A549 (cell line): ENCODE data around the gene ZBTB25. TPM values are rescaled to one million over a fixed set of nuclear protein-coding genes. Genes with fewer than 3 reads are reported as not detected.

ENCODE experiments used
- ATAC-seq, 2 experiments: fragments of 200-7000 bp in 1 of 2; fragments of >200 bp in 1 of 2; cut with Nextera tagmentation in 1 of 2; cut with Tn5 transposase in 1 of 2; 3 replicates each; pipeline versions ENCODE4 v1.8.0 to v1.9.1; 2018 to 2020; ENCODE audit warnings: mild to moderate bottlenecking in 1 of 2, moderate library complexity in 1 of 2
- CTCF ChIA-PET: fragments of 300-600 bp; sonication (Branson Sonifier 250); formaldehyde crosslinking; extraction: SDS; loops from one replicate; lab custom pipeline; 2021; ENCODE audit warnings: antibody characterized with exemption, inconsistent platforms; lab: Yijun Ruan, JAX
- POLR2A ChIA-PET: fragments of 350-600 bp; formaldehyde crosslinking; extraction: SDS; loops from one replicate; lab custom pipeline; 2021; ENCODE audit warnings: antibody characterized with exemption, inconsistent platforms; lab: Yijun Ruan, JAX
- DNase-seq, 2 experiments: peaks; one replicate each; pipeline versions ENCODE4 v3.0.0 to v3.0.0-alpha.2; 2011 to 2016; ENCODE audit warnings: low read depth in 1 of 2, low spot score in 1 of 2
- FAIRE-seq: peaks from 2 replicates; lab custom pipeline; 2011; peaks lifted over from hg19 to GRCh38; lab: Jason Lieb, UNC
- H3K27ac ChIP-seq, 2 experiments: fragments of >200 bp; sonication (Bioruptor Twin); formaldehyde crosslinking; 3 replicates each; pipeline ENCODE4 v1.5.1; 2016 to 2017
- H3K4me1 ChIP-seq: fragments of >200 bp; sonication (Bioruptor Twin); formaldehyde crosslinking; 3 replicates; pipeline ENCODE4 v1.6.1; 2016
- H3K4me2 ChIP-seq: fragments of >200 bp; sonication (Bioruptor Twin); formaldehyde crosslinking; 3 replicates; pipeline ENCODE4 v1.6.1; 2016
- H3K4me3 ChIP-seq: fragments of >200 bp; sonication (Bioruptor Twin); formaldehyde crosslinking; 3 replicates; pipeline ENCODE4 v1.5.1; 2016
- H3K9me3 ChIP-seq: fragments of >200 bp; sonication (Bioruptor Twin); formaldehyde crosslinking; 3 replicates; pipeline ENCODE4 v1.6.1; 2016
- CBX2 ChIP-seq: fragments of 200-600 bp; sonication (generic); IDR thresholded peaks from 2 replicates; pipeline ENCODE4 v1.6.1; 2016; ENCODE audit warnings: low read depth, mild to moderate bottlenecking, borderline replicate concordance
- CEBPB ChIP-seq, 2 experiments: fragments of >200 bp in 1 of 2; sonication (Bioruptor Twin) in 1 of 2; formaldehyde crosslinking in 1 of 2; IDR thresholded peaks; 2 replicates each; pipeline ENCODE4 v1.6.1; 2012 to 2016
- CHD2 ChIP-seq: fragments of 150-350 bp; IDR thresholded peaks from 2 replicates; pipeline ENCODE4 v1.6.1; 2014; ENCODE audit warnings: low read length; ENCODE audit not compliant: partially characterized antibody
- CTCF ChIP-seq: fragments of >200 bp; sonication (Bioruptor Twin); formaldehyde crosslinking; IDR thresholded peaks from 3 replicates; pipeline ENCODE4 v1.5.1; 2016
- EHF ChIP-seq: fragments of 250-450 bp; sonication (Bioruptor Pico); IDR thresholded peaks from 2 replicates; pipeline ENCODE4 v1.5.0; 2020; ENCODE audit warnings: mild to moderate bottlenecking
- EHMT2 ChIP-seq: fragments of 200-600 bp; sonication (generic); IDR thresholded peaks from 2 replicates; pipeline ENCODE4 v1.6.1; 2016; ENCODE audit warnings: antibody characterized with exemption, low read depth, mild to moderate bottlenecking, moderate library complexity
- EP300 ChIP-seq, 2 experiments: fragments of >200 bp; sonication (Bioruptor Twin); formaldehyde crosslinking; IDR thresholded peaks; 2 replicates in 1 of 2; 3 replicates in 1 of 2; pipeline ENCODE4 v1.6.1; 2016 to 2017
- ESRRA ChIP-seq: fragments of 150-350 bp; IDR thresholded peaks from 2 replicates; pipeline ENCODE4 v1.6.1; 2014; ENCODE audit warnings: mild to moderate bottlenecking, low read length, borderline replicate concordance
- GATA3 ChIP-seq: IDR thresholded peaks from 2 replicates; pipeline ENCODE4 v1.6.1; 2012; ENCODE audit warnings: borderline replicate concordance
- HES2 ChIP-seq: fragments of >200 bp; sonication (Bioruptor Twin); formaldehyde crosslinking; IDR thresholded peaks from 2 replicates; pipeline ENCODE4 v1.6.1; 2016
- HEYL ChIP-seq: fragments of 250-450 bp; sonication (Bioruptor Pico); IDR thresholded peaks from 2 replicates; pipeline ENCODE4 v1.8.0; 2021; ENCODE audit warnings: mild to moderate bottlenecking, moderate library complexity
- HMGXB4 ChIP-seq: fragments of 250-450 bp; sonication (Bioruptor Pico); IDR thresholded peaks from 2 replicates; pipeline ENCODE4 v1.5.0; 2021; ENCODE audit warnings: mild to moderate bottlenecking, moderate library complexity, borderline replicate concordance
- HOXA7 ChIP-seq: fragments of 250-450 bp; sonication (Bioruptor Pico); IDR thresholded peaks from 2 replicates; pipeline ENCODE4 v1.5.0; 2020; ENCODE audit warnings: mild to moderate bottlenecking, moderate library complexity
- HOXB5 ChIP-seq: fragments of 250-450 bp; sonication (Bioruptor Pico); IDR thresholded peaks from 2 replicates; pipeline ENCODE4 v1.5.0; 2020; ENCODE audit warnings: mild to moderate bottlenecking, moderate library complexity
- JUN ChIP-seq, 2 experiments: fragments of >200 bp; sonication (Bioruptor Twin); formaldehyde crosslinking; IDR thresholded peaks; 2 replicates in 1 of 2; 3 replicates in 1 of 2; pipeline ENCODE4 v1.6.1; 2016 to 2017
- JUNB ChIP-seq: fragments of >200 bp; sonication (Bioruptor Twin); formaldehyde crosslinking; IDR thresholded peaks from 2 replicates; pipeline ENCODE4 v1.6.1; 2016
- KDM1A ChIP-seq: fragments of 200-600 bp; sonication (generic); IDR thresholded peaks from 2 replicates; pipeline ENCODE4 v1.6.1; 2016; ENCODE audit warnings: low read depth, mild to moderate bottlenecking
- KDM5A ChIP-seq: fragments of 200-600 bp; sonication (generic); IDR thresholded peaks from 2 replicates; pipeline ENCODE4 v1.6.1; 2016; ENCODE audit warnings: antibody characterized with exemption, mild to moderate bottlenecking
- MAFK ChIP-seq: fragments of 450-650 bp; IDR thresholded peaks from 2 replicates; pipeline ENCODE4 v1.6.1; 2014; ENCODE audit not compliant: partially characterized antibody
- MAZ ChIP-seq: fragments of 150-350 bp; IDR thresholded peaks from 2 replicates; pipeline ENCODE4 v1.6.1; 2014; ENCODE audit warnings: antibody characterized with exemption, low read depth, low read length, borderline replicate concordance
- NFE2L2 ChIP-seq: fragments of 150-350 bp; conservative IDR thresholded peaks from 2 replicates; pipeline ENCODE4 v1.6.1; 2014; ENCODE audit warnings: low read length
- NPAS2 ChIP-seq: fragments of 250-450 bp; sonication (Bioruptor Pico); IDR thresholded peaks from 2 replicates; pipeline ENCODE4 v1.8.0; 2022; ENCODE audit warnings: mild to moderate bottlenecking, moderate library complexity, borderline replicate concordance
- PHF8 ChIP-seq: fragments of 200-600 bp; sonication (generic); IDR thresholded peaks from 2 replicates; pipeline ENCODE4 v1.6.1; 2016; ENCODE audit warnings: low read depth, mild to moderate bottlenecking, antibody characterized with exemption, moderate library complexity, borderline replicate concordance
- POLR2A ChIP-seq: IDR thresholded peaks from 2 replicates; pipeline ENCODE4 v1.6.1; 2012; ENCODE audit warnings: mild to moderate bottlenecking, low read length
- RAD21 ChIP-seq, 2 experiments: fragments of >200 bp in 1 of 2; sonication (Bioruptor Twin) in 1 of 2; formaldehyde crosslinking in 1 of 2; IDR thresholded peaks in 1 of 2; conservative IDR thresholded peaks in 1 of 2; 2 replicates in 1 of 2; 3 replicates in 1 of 2; pipeline ENCODE4 v1.6.1; 2012 to 2018; ENCODE audit warnings: inconsistent platforms in 1 of 2
- RARB ChIP-seq: fragments of 250-450 bp; sonication (Bioruptor Pico); IDR thresholded peaks from 2 replicates; pipeline ENCODE4 v1.8.0; 2021; ENCODE audit warnings: mild to moderate bottlenecking, moderate library complexity
- RFX5 ChIP-seq: fragments of 450-650 bp; IDR thresholded peaks from 2 replicates; pipeline ENCODE4 v1.7.1; 2014; ENCODE audit warnings: antibody characterized with exemption, mild to moderate bottlenecking, moderate library complexity
- SMC3 ChIP-seq: fragments of >200 bp; sonication (Bioruptor Twin); formaldehyde crosslinking; IDR thresholded peaks from 3 replicates; pipeline ENCODE4 v1.6.1; 2018; ENCODE audit warnings: inconsistent platforms
- SREBF2 ChIP-seq: fragments of 450-650 bp; IDR thresholded peaks from 2 replicates; pipeline ENCODE4 v1.6.1; 2014; ENCODE audit warnings: mild to moderate bottlenecking, moderate library complexity
- TP53 ChIP-seq: fragments of 250-450 bp; sonication (Bioruptor Pico); IDR thresholded peaks from 2 replicates; pipeline ENCODE4 v1.5.0; 2021; ENCODE audit warnings: mild to moderate bottlenecking, moderate library complexity
- USF2 ChIP-seq: fragments of 450-650 bp; IDR thresholded peaks from 2 replicates; pipeline ENCODE4 v1.6.1; 2014; ENCODE audit warnings: antibody characterized with exemption
- ZC3H11A ChIP-seq: fragments of 450-650 bp; IDR thresholded peaks from 2 replicates; pipeline ENCODE4 v1.6.1; 2014; ENCODE audit warnings: antibody characterized with exemption, mild to moderate bottlenecking
- ZNF302 ChIP-seq: fragments of 250-450 bp; sonication (Bioruptor Pico); IDR thresholded peaks from 2 replicates; pipeline ENCODE4 v1.9.0; 2021; ENCODE audit warnings: inconsistent platforms, mild to moderate bottlenecking, moderate library complexity
- WGBS: methylation state at CpG from one replicate; pipeline ENCODE4 v1.1.6; 2017; ENCODE audit errors: missing lambda C conversion rate; 5-methylcytosine and 5-hydroxymethylcytosine counted together
- polyA plus RNA-seq, 4 experiments: library from polyadenylated mRNA; depleted of rRNA in 3 of 4; stranded (reverse); fragments of >200 nt; fragmentation: RNase III in 1 of 4; extraction: RNeasy Plus Mini Kit Qiagen cat#74134 plus additional on column Dnase treatment in 1 of 4; gene quantifications; 2 replicates in 3 of 4; 3 replicates in 1 of 4; pipeline ENCODE4 v1.2.3, GENCODE V29; 2011 to 2017

The ZBTB25 gene
- polyA plus RNA-seq, 2 of the 4 experiments (the other 2 are of a cell fraction) = 5.4 to 15.0 TPM

GRCh38 chr14:64493455-64493854 lies 10.2 kb downstream of the ZBTB25 start:
- POLR2A ChIA-PET = no interaction called here
- no peak for ATAC-seq
- CTCF ChIA-PET = interaction anchor here (0.6 to 3.2 kb wide), 3 partner anchors 14 to 271 kb away, joined by 3 to 16 read pairs (median 4); no protein-coding TSS in a partner anchor
- TF ChIP-seq RARB (CRISPR knock-in tag) (no peak), NPAS2 (CRISPR knock-in tag) (no peak), ESRRA (no peak), CTCF (no peak), KDM1A (no peak), CEBPB (IDR thresholded peaks at IDR 0.05) (no peak), MAZ (no peak), ZNF302 (CRISPR knock-in tag) (no peak), CBX2 (no peak), HEYL (no peak), ZC3H11A (no peak), HOXA7 (CRISPR knock-in tag) (no peak), RAD21 (conservative IDR thresholded peaks at IDR 0.05 in 1 of 2, IDR thresholded peaks at IDR 0.05 in 1 of 2) (no peak), MAFK (no peak), CHD2 (no peak), EHMT2 (no peak), PHF8 (no peak)
- Histone ChIP-seq H3K4me3 (no peak overlapping the region), H3K9me3 (no peaks in the 10 kb centered on the region), H3K4me2 (no peak overlapping the region), H3K4me1 (no peaks in the 10 kb centered on the region), H3K27ac (no peak overlapping the region)
- WGBS = 91% methylated on average over 3 of the region's 3 CpGs
- DNase-seq = no peak
- FAIRE-seq = no peak

GRCh38 chr14:64491637-64492036 lies 12.0 kb downstream of the ZBTB25 start:
- DNase-seq (no peak), ATAC-seq (no peak), FAIRE-seq (no peak)
- WGBS = 85% methylated on average over 2 of the region's 2 CpGs
- Histone ChIP-seq H3K4me1 (no peaks in the 10 kb centered on the region), H3K9me3 (no peaks in the 10 kb centered on the region), H3K27ac (no peak overlapping the region), H3K4me2 (no peak overlapping the region), H3K4me3 (no peak overlapping the region)
- POLR2A ChIA-PET = interaction anchor here (0.8 kb wide), 1 partner anchor 147 kb away, joined by 5 read pairs; no protein-coding TSS in a partner anchor
- CTCF ChIA-PET = interaction anchor here (0.6 to 1.5 kb wide), 2 partner anchors 46 to 148 kb away, joined by 3 to 5 read pairs; no protein-coding TSS in a partner anchor
- no peak for TF ChIP-seq NFE2L2
- TF ChIP-seq RFX5 = no peak
- TF ChIP-seq EP300 (IDR thresholded peaks at IDR 0.05) = no peak
- no peak for TF ChIP-seq SMC3
- no peak for TF ChIP-seq TP53 (CRISPR knock-in tag)
- TF ChIP-seq GATA3 = no peak
- no peak for TF ChIP-seq HEYL
- TF ChIP-seq SREBF2 = no peak
- no peak for TF ChIP-seq HOXB5 (CRISPR knock-in tag)
- TF ChIP-seq HES2 = no peak
- no peak for TF ChIP-seq KDM5A
- TF ChIP-seq PHF8 = no peak
- no peak for TF ChIP-seq EHF (CRISPR knock-in tag)
- no peak for TF ChIP-seq EHMT2
- no peak for TF ChIP-seq HMGXB4
- TF ChIP-seq ZNF302 (CRISPR knock-in tag) = no peak
- no peak for TF ChIP-seq POLR2A
- no peak for TF ChIP-seq JUNB
- no peak for TF ChIP-seq JUN (IDR thresholded peaks at IDR 0.05)
- no peak for TF ChIP-seq USF2
